Measurements from ENCODE around the gene PITPNM1.

- TF ChIP-seq OSR1 (CRISPR knock-in tag; IDR thresholded peaks at IDR 0.05) (no peak), PATZ1 (CRISPR knock-in tag; IDR thresholded peaks at IDR 0.05; ENCODE audit: borderline replicate concordance) (no peak), POU6F1 (CRISPR knock-in tag; IDR thresholded peaks at IDR 0.05; ENCODE audit: borderline replicate concordance, low read depth) (no peak)
- TF ChIP-seq, protein P1, sequence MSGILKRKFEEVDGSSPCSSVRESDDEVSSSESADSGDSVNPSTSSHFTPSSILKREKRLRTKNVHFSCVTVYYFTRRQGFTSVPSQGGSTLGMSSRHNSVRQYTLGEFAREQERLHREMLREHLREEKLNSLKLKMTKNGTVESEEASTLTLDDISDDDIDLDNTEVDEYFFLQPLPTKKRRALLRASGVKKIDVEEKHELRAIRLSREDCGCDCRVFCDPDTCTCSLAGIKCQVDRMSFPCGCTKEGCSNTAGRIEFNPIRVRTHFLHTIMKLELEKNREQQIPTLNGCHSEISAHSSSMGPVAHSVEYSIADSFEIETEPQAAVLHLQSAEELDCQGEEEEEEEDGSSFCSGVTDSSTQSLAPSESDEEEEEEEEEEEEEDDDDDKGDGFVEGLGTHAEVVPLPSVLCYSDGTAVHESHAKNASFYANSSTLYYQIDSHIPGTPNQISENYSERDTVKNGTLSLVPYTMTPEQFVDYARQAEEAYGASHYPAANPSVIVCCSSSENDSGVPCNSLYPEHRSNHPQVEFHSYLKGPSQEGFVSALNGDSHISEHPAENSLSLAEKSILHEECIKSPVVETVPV (CRISPR knock-in tag; IDR thresholded peaks at IDR 0.05): no peak
Observed at GRCh38 chr11:67450796-67451657, 54.1 kb downstream of the PITPNM1 start.
